SJCRH30 (cell line): ENCODE data around the gene MBOAT1. TPM values are rescaled to one million over a fixed set of nuclear protein-coding genes. Genes with fewer than 3 reads are reported as not detected.
"Not testable (repeated sequence)": the region's sequence is repeated elsewhere in the genome, so short reads cannot be mapped to it uniquely, and the experiment has no call there.

Source experiments
- DNase-seq, 2 experiments: peaks; one replicate each; pipeline ENCODE4 v3.0.0-alpha.2; 2015 to 2020
- H3K27ac ChIP-seq: fragments of 250-450 bp; sonication (Bioruptor Pico); 2 replicates; pipeline ENCODE4 v1.5.1; 2020; ENCODE audit warnings: mild to moderate bottlenecking, moderate library complexity
- H3K27me3 ChIP-seq: fragments of 250-450 bp; sonication (Bioruptor Pico); 2 replicates; pipeline ENCODE4 v1.5.1; 2020; ENCODE audit warnings: mild to moderate bottlenecking, moderate library complexity
- H3K36me3 ChIP-seq: fragments of 250-450 bp; sonication (Bioruptor Pico); 2 replicates; pipeline ENCODE4 v1.5.1; 2020; ENCODE audit warnings: mild to moderate bottlenecking, moderate library complexity
- H3K4me1 ChIP-seq: fragments of 250-450 bp; sonication (Bioruptor Pico); 2 replicates; pipeline ENCODE4 v1.5.1; 2020; ENCODE audit warnings: mild to moderate bottlenecking, moderate library complexity
- H3K4me3 ChIP-seq: fragments of 250-450 bp; sonication (Bioruptor Pico); 2 replicates; pipeline ENCODE4 v1.5.1; 2020; ENCODE audit warnings: mild to moderate bottlenecking, moderate library complexity
- H3K9me3 ChIP-seq: fragments of 250-450 bp; sonication (Bioruptor Pico); replicated peaks from 2 replicates; pipeline ENCODE4 v1.5.1; 2020; ENCODE audit warnings: mild to moderate bottlenecking, moderate library complexity
- total RNA-seq: library from RNA; depleted of rRNA; stranded (reverse); fragments of >200 nt; shearing (Covaris generic); gene quantifications from 2 replicates; pipeline ENCODE4 v1.2.3, GENCODE V29; 2014; rRNA removed

The MBOAT1 gene
- 7.7 and 8.2 TPM in 2 replicates for total RNA-seq

GRCh38 chr6:20212392-20213111 lies at the start of gene MBOAT1:
Gene MBOAT1, minus strand, starts transcription at chr6:20212469. Its CDS starts 235 bp downstream, at chr6:20212234.
- no peaks in the 10 kb centered on the region for H3K4me1 ChIP-seq
- peak within 1 kb of the TSS; percentile 79 for H3K4me3 ChIP-seq
- no peaks in the 10 kb centered on the region for H3K9me3 ChIP-seq
- peak within 1 kb of the TSS; percentile 55 for H3K27ac ChIP-seq
- peak; percentile 79 to 84 for DNase-seq
- no peaks in the 10 kb centered on the region for H3K36me3 ChIP-seq
- no peaks in the 10 kb centered on the region for H3K27me3 ChIP-seq

- DNase-seq: no peak
- Histone ChIP-seq H3K36me3 (no peaks in the 10 kb centered on the region), H3K27me3 (no peaks in the 10 kb centered on the region), H3K4me1 (no peaks in the 10 kb centered on the region), H3K9me3 (no peaks in the 10 kb centered on the region), H3K4me3 (no peak overlapping the region), H3K27ac (no peak overlapping the region)
Measured at GRCh38 chr6:20261685-20262084, 49.4 kb upstream of the MBOAT1 start.

- Histone ChIP-seq H3K27ac (no peak overlapping the region), H3K4me3 (no peak overlapping the region), H3K4me1 (no peaks in the 10 kb centered on the region), H3K9me3 (no peaks in the 10 kb centered on the region), H3K27me3 (no peaks in the 10 kb centered on the region), H3K36me3 (no peaks in the 10 kb centered on the region)
- no peak for DNase-seq
Measured at GRCh38 chr6:20260360-20260759, 48.1 kb upstream of the MBOAT1 start.

GRCh38 chr6:20259316-20260049 lies 47.2 kb upstream of the MBOAT1 start:
- Histone ChIP-seq H3K36me3 (no peaks in the 10 kb centered on the region), H3K9me3 (no peaks in the 10 kb centered on the region), H3K4me1 (no peaks in the 10 kb centered on the region), H3K4me3 (no peak overlapping the region), H3K27ac (no peak overlapping the region), H3K27me3 (no peaks in the 10 kb centered on the region)
- no peak for DNase-seq

DNA sequence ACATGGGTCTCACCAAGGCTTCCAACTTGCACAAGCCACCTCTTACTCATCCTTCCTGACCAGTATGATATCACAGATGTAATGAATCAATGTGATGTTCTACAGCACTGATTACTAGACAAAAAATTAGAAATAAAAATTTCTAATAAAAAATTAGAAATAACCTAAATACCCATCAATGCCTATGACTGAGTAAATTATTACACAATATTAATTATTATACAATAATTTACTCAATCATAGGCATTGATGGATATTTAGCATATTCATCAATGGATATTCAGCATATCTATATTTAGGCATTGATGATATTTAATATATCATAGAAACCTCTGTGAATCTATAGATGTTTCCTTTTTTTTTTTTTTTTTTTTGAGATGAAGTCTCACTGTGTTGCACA lies 43.2 kb upstream of the MBOAT1 start:
- no peaks in the 10 kb centered on the region for H3K4me1 ChIP-seq
- no peak overlapping the region for H3K27ac ChIP-seq
- H3K36me3 ChIP-seq: no peaks in the 10 kb centered on the region
- no peaks in the 10 kb centered on the region for H3K9me3 ChIP-seq
- DNase-seq: no peak
- H3K4me3 ChIP-seq: no peak overlapping the region
- H3K27me3 ChIP-seq: no peaks in the 10 kb centered on the region

- H3K9me3 ChIP-seq: no peaks in the 10 kb centered on the region
- no peak overlapping the region for H3K27ac ChIP-seq
- no peaks in the 10 kb centered on the region for H3K36me3 ChIP-seq
- H3K4me1 ChIP-seq: no peaks in the 10 kb centered on the region
- no peak overlapping the region for H3K4me3 ChIP-seq
- no peaks in the 10 kb centered on the region for H3K27me3 ChIP-seq
- no peak for DNase-seq
Measured at GRCh38 chr6:20254295-20254694, 42.0 kb upstream of the MBOAT1 start.

GRCh38 chr6:20253021-20253420 lies 40.8 kb upstream of the MBOAT1 start:
- DNase-seq: no peak
- Histone ChIP-seq H3K36me3 (no peaks in the 10 kb centered on the region), H3K9me3 (no peaks in the 10 kb centered on the region), H3K4me3 (no peak overlapping the region), H3K4me1 (no peaks in the 10 kb centered on the region), H3K27me3 (no peaks in the 10 kb centered on the region), H3K27ac (no peak overlapping the region)

DNA sequence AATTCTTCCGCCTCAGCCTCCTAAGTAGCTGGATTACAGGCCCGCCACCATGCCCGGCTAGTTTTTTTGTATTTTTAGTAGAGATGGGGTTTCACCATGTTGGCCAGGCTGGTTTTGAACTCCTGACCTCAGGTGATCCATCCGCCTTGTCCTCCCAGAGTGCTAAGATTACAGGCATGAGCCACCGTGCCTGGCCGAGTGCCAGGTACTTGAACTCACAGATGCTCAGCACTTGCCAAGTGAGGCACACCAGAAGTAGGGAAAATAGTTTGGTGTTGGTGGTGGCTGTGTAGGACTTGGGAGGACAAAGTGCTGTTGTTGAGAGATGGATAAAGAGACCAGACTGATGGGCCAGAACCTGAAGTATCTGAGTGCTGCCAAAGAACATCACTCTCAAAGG lies 40.0 kb upstream of the MBOAT1 start:
- no peak overlapping the region for H3K4me3 ChIP-seq
- H3K27me3 ChIP-seq: no peaks in the 10 kb centered on the region
- no peaks in the 10 kb centered on the region for H3K4me1 ChIP-seq
- H3K27ac ChIP-seq: no peak overlapping the region
- DNase-seq: peak in 1 of 2 experiments; percentile 8
- no peaks in the 10 kb centered on the region for H3K9me3 ChIP-seq
- H3K36me3 ChIP-seq: no peaks in the 10 kb centered on the region

GRCh38 chr6:20251525-20251924 lies 39.3 kb upstream of the MBOAT1 start:
- Histone ChIP-seq H3K4me3 (no peak overlapping the region), H3K27ac (no peak overlapping the region), H3K9me3 (no peaks in the 10 kb centered on the region), H3K27me3 (no peaks in the 10 kb centered on the region), H3K36me3 (no peaks in the 10 kb centered on the region), H3K4me1 (no peaks in the 10 kb centered on the region)
- no peak for DNase-seq

DNA sequence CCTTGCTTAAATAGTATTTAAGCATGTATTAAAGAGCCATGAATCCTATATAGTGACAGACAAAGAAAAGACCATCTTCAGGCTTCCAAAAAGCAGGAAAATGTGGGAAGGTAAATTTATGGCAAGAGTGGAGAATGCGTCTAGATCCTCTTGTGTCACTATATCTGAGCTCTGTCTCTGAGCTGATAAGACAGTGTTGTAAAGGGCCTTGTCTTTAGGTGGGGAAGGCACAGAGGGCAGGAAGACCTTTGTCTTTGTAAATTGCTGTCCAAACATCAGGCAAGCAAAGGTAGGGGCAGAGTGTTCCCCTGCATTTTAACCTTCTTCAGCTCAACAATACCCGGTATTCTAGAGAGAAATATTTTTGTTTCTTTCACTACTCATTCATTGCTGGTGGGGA lies 33.9 kb upstream of the MBOAT1 start:
- no peak for DNase-seq
- Histone ChIP-seq H3K36me3 (no peaks in the 10 kb centered on the region), H3K4me3 (no peak overlapping the region), H3K27ac (no peak overlapping the region), H3K9me3 (no peaks in the 10 kb centered on the region), H3K27me3 (no peaks in the 10 kb centered on the region), H3K4me1 (peaks cover 4% of the 10 kb centered on the region)

DNA sequence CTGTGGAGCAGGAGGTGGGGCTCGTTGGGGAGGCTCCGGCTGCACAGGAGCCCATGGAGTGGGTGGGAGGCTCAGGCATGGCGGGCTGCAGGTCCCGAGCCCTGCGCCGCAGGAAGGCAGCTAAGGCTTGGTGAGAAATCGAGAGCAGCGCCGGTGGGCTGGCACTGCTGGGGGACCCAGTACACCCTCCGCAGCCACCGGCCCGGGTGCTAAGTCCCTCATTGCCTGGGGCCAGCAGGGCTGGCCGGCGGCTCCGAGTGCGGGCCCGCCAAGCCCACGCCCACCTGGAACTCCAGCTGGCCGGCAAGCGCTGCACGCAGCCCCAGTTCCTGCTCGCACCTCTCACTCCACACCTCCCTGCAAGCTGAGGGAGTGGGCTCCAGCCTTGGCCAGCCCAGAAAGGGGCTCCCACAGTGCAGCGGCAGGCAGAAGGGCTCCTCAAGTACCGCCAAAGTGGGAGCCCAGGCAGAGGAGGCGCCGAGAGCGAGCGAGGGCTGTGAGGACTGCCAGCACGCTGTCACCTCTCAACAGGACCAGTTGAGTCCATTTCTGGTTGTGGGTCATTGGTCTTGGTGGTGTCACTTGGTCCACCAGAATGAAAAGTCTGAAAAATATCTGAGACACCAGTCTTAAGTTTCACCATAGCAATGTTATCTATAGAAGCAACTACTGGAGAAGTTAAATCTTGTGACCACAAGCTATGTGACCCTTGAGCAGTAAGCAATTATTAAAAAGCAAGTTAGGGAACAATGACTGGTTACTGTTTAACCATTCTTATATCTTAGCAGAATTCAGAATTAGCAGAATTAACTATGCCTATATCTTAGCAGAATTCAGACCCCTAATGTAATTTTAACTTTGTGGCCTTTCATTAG lies 32.8 kb upstream of the MBOAT1 start:
- not testable (repeated sequence) for H3K36me3 ChIP-seq, H3K27me3 ChIP-seq, H3K4me1 ChIP-seq, DNase-seq, H3K9me3 ChIP-seq, H3K4me3 ChIP-seq, H3K27ac ChIP-seq

DNA sequence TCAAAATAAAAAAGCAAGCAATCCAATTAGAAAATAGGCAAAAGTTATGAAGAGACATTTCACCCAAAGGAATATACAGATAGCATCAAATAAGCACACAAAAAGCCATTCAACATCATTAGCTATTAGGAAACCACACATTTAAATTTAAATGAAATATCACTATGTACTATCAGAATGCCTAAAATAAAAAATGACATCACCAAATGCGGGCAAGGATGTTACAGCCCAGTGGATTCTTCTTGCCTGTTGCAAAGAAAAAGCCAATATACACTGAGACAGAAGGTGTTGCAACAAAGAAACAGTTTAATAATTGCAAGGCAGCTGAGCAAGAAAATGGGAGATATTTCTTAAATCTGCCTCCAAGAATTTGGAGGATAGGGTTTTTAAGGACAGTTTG lies 31.0 kb upstream of the MBOAT1 start:
- no peaks in the 10 kb centered on the region for H3K36me3 ChIP-seq
- no peak for DNase-seq
- H3K9me3 ChIP-seq: no peaks in the 10 kb centered on the region

GRCh38 chr6:20242397-20242796 lies 30.1 kb upstream of the MBOAT1 start:
- Histone ChIP-seq H3K9me3 (no peaks in the 10 kb centered on the region), H3K27me3 (no peaks in the 10 kb centered on the region), H3K4me3 (no peak overlapping the region), H3K4me1 (peaks cover 4% of the 10 kb centered on the region), H3K36me3 (no peaks in the 10 kb centered on the region), H3K27ac (no peak overlapping the region)
- DNase-seq: peak in 1 of 2 experiments; percentile 20

More for the DNA sequence above, 31.0 kb upstream of the MBOAT1 start:
- no peaks in the 10 kb centered on the region for H3K27me3 ChIP-seq
- peaks cover 4% of the 10 kb centered on the region for H3K4me1 ChIP-seq
- H3K27ac ChIP-seq: no peak overlapping the region
- H3K4me3 ChIP-seq: no peak overlapping the region

DNA sequence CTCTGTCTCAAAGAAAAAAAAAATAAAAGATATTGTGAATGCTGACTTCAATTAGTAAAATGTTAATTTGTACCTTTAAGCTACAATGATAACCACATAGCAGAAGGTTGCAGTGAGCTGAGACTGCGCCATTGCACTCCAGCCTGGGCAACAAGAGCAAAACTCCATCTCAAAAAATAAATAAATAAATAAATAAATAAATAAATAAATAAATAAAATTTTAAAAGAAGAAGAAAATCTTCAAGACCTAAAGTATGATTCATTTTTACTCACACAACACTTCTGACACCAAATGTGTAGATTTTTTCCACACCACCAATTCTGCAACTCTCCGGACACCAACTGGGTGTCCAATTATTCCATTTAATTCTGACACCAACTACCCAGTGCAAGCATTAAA lies 28.8 kb upstream of the MBOAT1 start:
- no peak overlapping the region for H3K27ac ChIP-seq

More for the DNA sequence above, 28.8 kb upstream of the MBOAT1 start:
- H3K36me3 ChIP-seq: no peaks in the 10 kb centered on the region
- H3K4me1 ChIP-seq: peaks cover 4% of the 10 kb centered on the region
- no peaks in the 10 kb centered on the region for H3K9me3 ChIP-seq
- H3K27me3 ChIP-seq: no peaks in the 10 kb centered on the region
- no peak overlapping the region for H3K4me3 ChIP-seq
- no peak for DNase-seq
